GM21515 (cell line): ENCODE data around the gene TMEM97.
A peak's percentile ranks its signal among the peaks of the same experiment; 100 is the strongest.

Experiments
- ATAC-seq: cut with Tn5 transposase; IDR thresholded peaks from one replicate; pipeline ENCODE4 v1.9.1; 2021; ENCODE audit not compliant: unreplicated experiment

Gene TMEM97

GRCh38 chr17:28315846-28316705, 2.9 kb upstream of the TMEM97 start:
- no peak for ATAC-seq

- no peak for ATAC-seq
Observed at GRCh38 chr17:28317099-28317965, 1.7 kb upstream of the TMEM97 start.

- peak; percentile 5 for ATAC-seq
Observed at GRCh38 chr17:28317966-28318758, 838 bp upstream of the TMEM97 start.

- no peak for ATAC-seq
Observed at GRCh38 chr17:28319598-28319935, 567 bp downstream of the TMEM97 start.

GRCh38 chr17:28320215-28321061, 1.4 kb downstream of the TMEM97 start:
- no peak for ATAC-seq

- ATAC-seq, result no peak
Observed at GRCh38 chr17:28324267-28324745, 5.3 kb downstream of the TMEM97 start.

GRCh38 chr17:28324781-28325180, 5.8 kb downstream of the TMEM97 start:
- ATAC-seq, result no peak

GRCh38 chr17:28325211-28325610, 6.2 kb downstream of the TMEM97 start:
- ATAC-seq, result no peak

GRCh38 chr17:28326114-28326513, 7.1 kb downstream of the TMEM97 start:
- no peak for ATAC-seq

GRCh38 chr17:28327031-28327607, 8.1 kb downstream of the TMEM97 start:
- ATAC-seq, result no peak

GRCh38 chr17:28327709-28328108, 8.7 kb downstream of the TMEM97 start:
- no peak for ATAC-seq

GRCh38 chr17:28328325-28328724, 9.3 kb downstream of the TMEM97 start:
- ATAC-seq, result no peak

- no peak for ATAC-seq
Observed at GRCh38 chr17:28330671-28331070, 11.7 kb downstream of the TMEM97 start.

- no peak for ATAC-seq
Observed at GRCh38 chr17:28331891-28332420, 13.0 kb downstream of the TMEM97 start.

GRCh38 chr17:28333083-28333746, 14.2 kb downstream of the TMEM97 start:
- ATAC-seq, result no peak

- no peak for ATAC-seq
Observed at GRCh38 chr17:28334171-28334570, 15.2 kb downstream of the TMEM97 start.

- ATAC-seq, result no peak
Observed at GRCh38 chr17:28334666-28335200, 15.7 kb downstream of the TMEM97 start.

GRCh38 chr17:28335201-28335958, 16.4 kb downstream of the TMEM97 start, which contains the start of the genes IFT20 and TNFAIP1:
IFT20 (minus strand) TSS chr17:28335472; CDS start chr17:28331985, 3,487 bp downstream.
TNFAIP1 (plus strand) TSS chr17:28335761; CDS start chr17:28339522, 3,761 bp downstream.
- ATAC-seq, result peak; percentile 92
